Measurements from ENCODE around the gene PSTPIP1. TPM values are rescaled to one million over a fixed set of nuclear protein-coding genes. Genes with fewer than 3 reads are reported as not detected.
A peak's percentile ranks its signal among the peaks of the same experiment; 100 is the strongest.

Gene PSTPIP1
- total and polyA plus RNA-seq, 2 experiments from 2014 or later, result 0.80 TPM; not detected in 1

DNA sequence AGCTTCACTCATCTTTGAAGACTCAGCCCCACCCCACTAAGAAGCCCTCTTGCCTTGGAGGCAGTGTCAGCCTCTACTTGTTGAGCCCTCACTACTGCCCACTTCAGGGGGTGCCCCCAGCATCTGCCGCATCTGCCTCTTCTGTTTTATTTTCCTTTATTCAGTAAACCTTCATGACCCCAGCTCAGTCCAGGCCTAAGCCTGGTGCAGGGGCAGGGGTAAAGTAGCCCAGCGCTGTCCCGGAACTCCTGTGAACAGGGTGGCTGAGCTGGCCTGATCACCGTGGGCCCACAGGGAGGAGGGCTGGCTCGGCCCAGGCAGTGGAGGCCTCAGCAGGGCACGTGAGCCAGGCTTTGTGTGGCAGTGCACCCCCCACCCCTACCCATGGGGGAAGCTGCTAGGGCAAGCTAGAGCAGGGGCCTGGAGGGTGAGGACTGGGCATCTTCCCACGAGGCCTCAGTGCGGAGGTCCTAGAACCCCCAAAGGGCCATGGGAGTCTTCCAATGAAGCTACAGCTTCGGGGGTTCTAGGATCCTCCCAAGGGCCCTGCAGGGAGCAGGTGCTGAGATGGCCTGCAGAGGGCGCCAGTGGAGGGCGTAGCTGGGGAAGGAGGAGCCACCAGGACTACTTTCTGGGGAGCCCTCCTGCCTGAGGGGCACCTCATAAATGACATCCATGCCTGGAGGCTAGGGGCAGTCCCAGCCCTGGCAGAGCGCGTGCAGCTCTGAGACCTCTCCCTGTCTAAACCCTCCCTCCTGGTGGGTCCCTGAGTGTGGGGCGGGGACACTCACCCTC is 40.0 kb downstream of the PSTPIP1 start:
- in situ Hi-C loops (cut with MboI), result no loop called here
- Histone ChIP-seq H3K9me3 (ENCODE audit: low read depth) (no peaks in the 10 kb centered on the region), H3K79me2 (ENCODE audit: insufficient read depth) (no peaks in the 10 kb centered on the region), H2AFZ (no peak overlapping the region), H3K27ac (no peak overlapping the region), H4K20me1 (ENCODE audit: insufficient read depth) (no peaks in the 10 kb centered on the region), H3K36me3 (ENCODE audit: low read depth) (no peaks in the 10 kb centered on the region), H3K27me3 (replicated peaks; ENCODE audit: insufficient read depth) (no peaks in the 10 kb centered on the region), H3K4me3 (no peak overlapping the region), H3K9ac (no peak overlapping the region), H3K4me1 (ENCODE audit: insufficient read depth) (no peaks in the 10 kb centered on the region), H3K4me2 (ENCODE audit: unreplicated experiment) (no peak overlapping the region), H3F3A (ENCODE audit: insufficient read depth) (no peaks in the 10 kb centered on the region; the same call in 1 of the 2 replicates), H3K9me2 (ENCODE audit: insufficient read depth) (no peaks in the 10 kb centered on the region)
- peak; percentile 54 for DNase-seq
- 39 to 44% methylated on average over 13 to 14 of the region's 14 CpGs for WGBS, 2 experiments (ENCODE audit: low coverage in 1 of 2, low lambda C conversion rate in 2 of 2, missing lambda C conversion rate in 2 of 2)
- TF ChIP-seq EZH2 (IDR thresholded peaks at IDR 0.05; ENCODE audit: insufficient read depth, poor library complexity, severe bottlenecking) (no peak), EZH2phosphoT487 (IDR thresholded peaks at IDR 0.05; ENCODE audit: insufficient read depth, low read depth) (no peak)

- Histone ChIP-seq H2AFZ (no peak overlapping the region), H3K79me2 (ENCODE audit: insufficient read depth) (no peaks in the 10 kb centered on the region), H3K9me2 (ENCODE audit: insufficient read depth) (no peaks in the 10 kb centered on the region), H3K36me3 (ENCODE audit: low read depth) (no peaks in the 10 kb centered on the region), H3K4me2 (ENCODE audit: unreplicated experiment) (no peak overlapping the region), H3K9ac (no peak overlapping the region), H3K27me3 (replicated peaks; ENCODE audit: insufficient read depth) (no peaks in the 10 kb centered on the region), H3K4me1 (ENCODE audit: insufficient read depth) (no peaks in the 10 kb centered on the region), H3F3A (ENCODE audit: insufficient read depth) (no peaks in the 10 kb centered on the region; the same call in 1 of the 2 replicates), H3K9me3 (ENCODE audit: low read depth) (no peaks in the 10 kb centered on the region), H3K27ac (no peak overlapping the region), H3K4me3 (no peak overlapping the region), H4K20me1 (ENCODE audit: insufficient read depth) (no peaks in the 10 kb centered on the region)
- DNase-seq, result no peak
- WGBS, 2 experiments (ENCODE audit: low coverage in 1 of 2, low lambda C conversion rate in 2 of 2, missing lambda C conversion rate in 2 of 2), result 91 to 100% methylated on average over 4 to 9 of the region's 9 CpGs
- in situ Hi-C loops (cut with MboI), result no loop called here
- TF ChIP-seq EZH2 (IDR thresholded peaks at IDR 0.05; ENCODE audit: insufficient read depth, poor library complexity, severe bottlenecking), result no peak
- no peak for TF ChIP-seq EZH2phosphoT487 (IDR thresholded peaks at IDR 0.05; ENCODE audit: insufficient read depth, low read depth)
These were observed 40.7 kb downstream of the PSTPIP1 start for GRCh38 chr15:77035584-77035983.

GRCh38 chr15:77035999-77036471 is 41.1 kb downstream of the PSTPIP1 start:
- Histone ChIP-seq H2AFZ (no peak overlapping the region), H3K4me3 (no peak overlapping the region), H3K9ac (no peak overlapping the region), H3K79me2 (ENCODE audit: insufficient read depth) (no peaks in the 10 kb centered on the region), H3K27ac (no peak overlapping the region), H3F3A (ENCODE audit: insufficient read depth) (no peaks in the 10 kb centered on the region; the same call in 1 of the 2 replicates), H3K27me3 (replicated peaks; ENCODE audit: insufficient read depth) (no peaks in the 10 kb centered on the region), H4K20me1 (ENCODE audit: insufficient read depth) (no peaks in the 10 kb centered on the region), H3K4me2 (ENCODE audit: unreplicated experiment) (no peak overlapping the region), H3K9me2 (ENCODE audit: insufficient read depth) (no peaks in the 10 kb centered on the region), H3K9me3 (ENCODE audit: low read depth) (no peaks in the 10 kb centered on the region), H3K4me1 (ENCODE audit: insufficient read depth) (no peaks in the 10 kb centered on the region), H3K36me3 (ENCODE audit: low read depth) (no peaks in the 10 kb centered on the region)
- 69% methylated on average over 13 of the region's 13 CpGs for WGBS, 2 experiments (ENCODE audit: low coverage in 1 of 2, low lambda C conversion rate in 2 of 2, missing lambda C conversion rate in 2 of 2)
- TF ChIP-seq EZH2phosphoT487 (IDR thresholded peaks at IDR 0.05; ENCODE audit: insufficient read depth, low read depth), result no peak
- no peak for TF ChIP-seq EZH2 (IDR thresholded peaks at IDR 0.05; ENCODE audit: insufficient read depth, poor library complexity, severe bottlenecking)
- no peak for DNase-seq
- in situ Hi-C loops (cut with MboI), result no loop called here

DNA sequence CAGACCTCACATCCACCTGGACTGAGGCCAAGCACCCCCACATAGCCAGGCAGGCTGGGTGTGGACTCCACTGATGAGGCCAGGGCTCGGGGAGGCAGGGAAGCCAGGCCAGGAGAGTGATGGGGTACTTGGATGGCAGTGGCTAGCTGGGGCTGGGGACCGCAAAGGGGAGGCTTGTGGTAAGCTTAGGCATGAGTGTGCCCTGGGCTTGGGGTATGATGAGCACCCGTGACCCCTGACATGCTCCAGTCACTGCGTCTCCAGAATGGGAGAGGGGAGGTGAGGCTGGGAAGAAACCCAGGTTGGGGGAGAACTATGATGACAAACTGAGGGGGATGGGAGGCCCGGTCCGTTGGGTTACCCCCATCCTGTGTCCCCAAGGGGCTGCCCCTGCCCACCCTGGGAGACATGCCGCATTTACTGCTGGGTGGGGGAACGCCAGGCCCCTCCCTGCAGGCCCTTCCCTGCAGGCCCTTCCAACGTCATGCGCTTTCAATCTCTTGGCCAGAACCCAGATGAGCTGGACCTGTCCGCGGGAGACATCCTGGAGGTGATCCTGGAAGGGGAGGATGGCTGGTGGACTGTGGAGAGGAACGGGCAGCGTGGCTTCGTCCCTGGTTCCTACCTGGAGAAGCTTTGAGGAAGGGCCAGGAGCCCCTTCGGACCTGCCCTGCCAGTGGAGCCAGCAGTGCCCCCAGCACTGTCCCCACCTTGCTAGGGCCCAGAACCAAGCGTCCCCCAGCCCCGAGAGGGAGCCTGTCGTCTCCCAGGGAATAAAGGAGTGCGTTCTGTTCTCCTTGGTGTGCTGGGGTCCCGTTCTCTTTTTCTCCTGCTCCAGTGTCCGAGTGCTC is 41.8 kb downstream of the PSTPIP1 start:
- in situ Hi-C loops (cut with MboI), result no loop called here
- no peaks in the 10 kb centered on the region for H3K9me2 ChIP-seq (ENCODE audit: insufficient read depth)
- H3K4me1 ChIP-seq (ENCODE audit: insufficient read depth), result no peaks in the 10 kb centered on the region
- H3K27ac ChIP-seq, result no peak overlapping the region
- H3K9me3 ChIP-seq (ENCODE audit: low read depth), result no peaks in the 10 kb centered on the region
- no peaks in the 10 kb centered on the region for H3K27me3 ChIP-seq (replicated peaks; ENCODE audit: insufficient read depth)
- H2AFZ ChIP-seq, result no peak overlapping the region
- H3K9ac ChIP-seq, result no peak overlapping the region
- no peaks in the 10 kb centered on the region for H3K79me2 ChIP-seq (ENCODE audit: insufficient read depth)
- no peaks in the 10 kb centered on the region; the same call in 1 of the 2 replicates for H3F3A ChIP-seq (ENCODE audit: insufficient read depth)
- no peak overlapping the region for H3K4me2 ChIP-seq (ENCODE audit: unreplicated experiment)
- H3K36me3 ChIP-seq (ENCODE audit: low read depth), result no peaks in the 10 kb centered on the region
- H3K4me3 ChIP-seq, result no peak overlapping the region
- TF ChIP-seq EZH2phosphoT487 (IDR thresholded peaks at IDR 0.05; ENCODE audit: insufficient read depth, low read depth) (no peak), EZH2 (IDR thresholded peaks at IDR 0.05; ENCODE audit: insufficient read depth, poor library complexity, severe bottlenecking) (no peak)
- WGBS, 2 experiments (ENCODE audit: low coverage in 1 of 2, low lambda C conversion rate in 2 of 2, missing lambda C conversion rate in 2 of 2), result 85 to 87% methylated on average over 20 to 22 of the region's 22 CpGs
- no peak for DNase-seq
- H4K20me1 ChIP-seq (ENCODE audit: insufficient read depth), result no peaks in the 10 kb centered on the region

Measured in GM23248 (cell line).